ENCODE results near the gene NGLY1.

DNA sequence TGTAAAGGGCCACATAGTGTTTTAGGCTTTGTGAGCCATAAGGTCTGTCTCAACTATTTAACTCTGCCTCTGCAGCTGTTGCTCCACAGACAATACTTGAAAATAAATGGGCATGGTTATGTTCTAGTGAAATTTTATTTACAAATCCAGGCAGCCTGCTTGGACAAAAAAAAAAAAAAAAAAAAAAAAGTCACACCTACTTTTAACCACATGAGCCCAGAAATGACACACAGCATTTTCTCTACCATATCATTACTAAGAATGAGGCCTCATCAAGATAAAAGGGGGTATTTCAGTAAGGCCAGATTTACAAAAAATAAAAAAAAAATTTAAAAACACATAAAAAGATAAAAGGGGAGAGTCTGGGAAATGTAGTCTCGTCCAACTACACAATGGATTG is 1.7 kb upstream of the NGLY1 start:
- no peak for TF ChIP-seq CTCF (conservative IDR thresholded peaks at IDR 0.05; ENCODE audit: low read length)
- TF ChIP-seq EZH2phosphoT487 (IDR thresholded peaks at IDR 0.05; ENCODE audit: borderline replicate concordance, low read depth, low read length): no peak
